Fibroblast of skin of left biceps (primary cell): ENCODE data around the gene ZFP36L1.
A peak's percentile ranks its signal among the peaks of the same experiment; 100 is the strongest.

Experiments
- DNase-seq, 2 experiments: peaks; one replicate each; pipeline ENCODE4 v3.0.0-alpha.2; 2013; ENCODE audit warnings: low read depth in 2 of 2

The ZFP36L1 gene

GRCh38 chr14:68816183-68816942, 23.5 kb upstream of the ZFP36L1 start:
- DNase-seq, result peak; percentile 82 to 86

- DNase-seq, result no peak
Observed at GRCh38 chr14:68815298-68816182, 22.7 kb upstream of the ZFP36L1 start.

- DNase-seq, result no peak
Observed at GRCh38 chr14:68814539-68815297, 21.9 kb upstream of the ZFP36L1 start.

DNA sequence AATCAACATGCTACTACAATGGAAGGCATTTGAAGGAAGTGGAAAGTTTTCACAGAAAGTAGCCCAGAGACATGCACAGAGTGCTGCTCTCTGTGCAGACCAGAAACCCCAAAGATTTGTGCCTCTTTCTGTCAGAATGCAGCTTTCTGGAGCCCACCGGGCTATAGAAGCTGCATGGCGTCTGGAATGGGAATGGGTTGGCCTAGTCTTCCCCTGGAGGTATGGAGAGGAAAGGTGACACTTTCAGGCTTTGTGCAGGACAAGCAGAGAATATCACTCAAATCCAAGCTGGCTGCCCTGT, 21.3 kb upstream of the ZFP36L1 start:
- DNase-seq, result no peak

DNA sequence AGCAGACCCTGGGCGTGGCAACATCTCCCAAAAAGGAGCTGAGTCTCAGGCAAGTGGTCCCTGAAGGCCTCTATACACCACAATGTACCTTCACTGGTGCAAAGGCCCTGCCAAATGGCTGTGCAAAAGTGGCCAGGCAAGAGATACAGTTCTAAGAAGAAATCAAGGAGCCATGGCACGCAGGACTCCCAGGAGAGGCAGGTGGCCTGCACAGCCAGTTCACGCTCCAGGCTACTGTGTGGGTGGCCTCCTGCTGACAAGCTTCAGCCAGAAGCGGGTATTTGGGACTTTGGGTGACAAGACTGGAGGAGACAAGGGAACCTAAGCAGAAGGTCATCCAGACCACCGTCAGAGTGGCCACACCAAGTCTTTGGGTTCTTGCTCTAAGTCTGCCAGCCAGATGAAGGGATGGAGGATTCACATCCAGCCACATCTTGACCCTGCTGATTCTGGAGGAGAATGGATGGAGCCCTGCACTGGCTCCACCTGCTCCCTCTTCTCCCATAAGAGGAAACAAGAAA, 20.5 kb upstream of the ZFP36L1 start:
- DNase-seq, result no peak

DNA sequence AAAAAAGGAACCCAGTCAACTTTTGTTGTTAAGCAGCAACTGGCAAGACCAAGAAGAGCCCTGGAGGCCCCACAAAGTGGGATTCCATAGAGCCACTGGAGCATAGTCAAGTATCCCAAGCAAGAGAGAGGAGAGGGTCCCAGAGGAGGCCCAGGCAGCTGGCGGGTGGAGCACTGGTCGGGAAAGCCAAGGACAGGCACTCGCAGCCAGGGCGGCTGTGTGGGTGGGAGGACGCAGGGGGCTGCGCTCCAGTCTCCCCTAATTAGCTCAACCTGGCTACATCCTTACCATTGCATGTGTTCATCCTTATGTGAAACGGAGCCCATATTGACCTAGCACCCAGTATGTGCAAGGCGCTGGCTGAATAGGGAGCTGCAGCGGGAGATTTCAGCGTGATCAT, 18.3 kb upstream of the ZFP36L1 start:
- no peak for DNase-seq

DNA sequence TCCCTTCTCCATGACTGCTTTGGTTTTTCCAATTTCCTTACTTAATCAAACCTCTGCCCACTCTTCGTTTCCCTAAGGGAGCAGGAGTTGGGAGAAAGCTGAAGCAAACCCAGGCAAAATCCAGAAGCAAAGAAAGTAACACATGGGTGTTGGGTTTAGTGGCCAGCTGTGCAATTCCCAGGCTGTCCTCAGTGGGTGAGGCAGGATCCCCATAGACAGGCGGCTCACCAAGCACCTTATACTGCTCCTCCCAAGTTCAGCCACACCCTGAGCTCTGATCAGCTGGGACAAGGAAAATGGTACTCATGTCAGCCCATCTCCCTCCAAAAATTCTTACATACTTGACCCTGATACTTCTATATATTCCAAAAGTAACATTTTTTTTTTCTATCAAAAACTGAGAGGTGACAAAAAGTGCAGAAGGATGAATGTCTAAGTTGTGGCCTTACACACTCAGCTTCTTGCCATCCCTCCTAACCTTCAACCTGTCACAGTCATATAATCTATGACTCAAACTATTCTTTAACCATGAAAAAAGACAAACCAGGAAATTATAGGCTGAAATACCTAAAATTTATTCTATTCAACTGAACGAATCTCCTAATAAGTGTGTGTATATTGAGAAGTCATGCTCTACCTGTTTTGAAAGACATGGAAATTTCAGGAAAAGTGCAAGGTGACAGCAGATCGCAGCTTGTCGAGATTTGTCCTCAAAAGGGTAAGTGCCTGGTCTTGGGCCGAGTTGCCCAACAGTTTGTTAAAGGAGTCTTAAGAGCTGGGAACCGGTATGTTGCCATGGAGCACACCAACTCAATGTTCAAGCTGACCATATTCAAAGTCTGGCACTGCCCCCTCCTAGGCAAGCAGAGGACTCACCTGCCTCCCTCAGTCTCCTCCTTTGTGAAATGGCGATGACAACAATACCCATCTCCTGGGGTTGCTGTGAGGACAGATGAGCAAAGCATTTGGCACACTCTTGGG, 17.6 kb upstream of the ZFP36L1 start:
- no peak for DNase-seq

GRCh38 chr14:68809524-68809923, 16.7 kb upstream of the ZFP36L1 start:
- no peak for DNase-seq

- DNase-seq, result no peak
Observed at GRCh38 chr14:68808696-68809480, 16.0 kb upstream of the ZFP36L1 start.

GRCh38 chr14:68807987-68808386, 15.1 kb upstream of the ZFP36L1 start:
- no peak for DNase-seq

- DNase-seq, result no peak
Observed at GRCh38 chr14:68807148-68807600, 14.3 kb upstream of the ZFP36L1 start.

- DNase-seq, result no peak
Observed at GRCh38 chr14:68806526-68807147, 13.8 kb upstream of the ZFP36L1 start.

GRCh38 chr14:68805414-68805813, 12.5 kb upstream of the ZFP36L1 start:
- DNase-seq, result no peak

- no peak for DNase-seq
Observed at GRCh38 chr14:68801631-68802030, 8.8 kb upstream of the ZFP36L1 start.

GRCh38 chr14:68800953-68801352, 8.1 kb upstream of the ZFP36L1 start:
- no peak for DNase-seq

DNA sequence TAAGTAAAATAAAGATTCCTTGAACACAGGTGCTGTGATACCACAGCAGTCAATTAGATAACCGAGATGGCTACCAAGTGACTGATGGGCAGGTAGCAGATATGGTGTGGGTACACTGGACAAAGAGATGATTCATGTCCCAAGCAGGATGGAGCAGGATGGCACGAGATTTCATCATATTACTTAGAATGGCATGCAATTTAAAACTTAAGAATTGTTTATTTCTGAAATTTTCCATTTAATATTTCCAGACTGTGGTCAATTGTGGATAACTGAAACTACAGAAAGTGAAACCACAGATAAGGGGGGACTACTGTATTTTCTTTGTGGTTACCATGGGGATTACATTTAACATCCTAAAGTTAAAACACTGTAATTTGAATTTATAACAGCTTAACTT, 7.5 kb upstream of the ZFP36L1 start:
- DNase-seq, result no peak

GRCh38 chr14:68798621-68799020, 5.8 kb upstream of the ZFP36L1 start:
- no peak for DNase-seq

GRCh38 chr14:68797121-68797670, 4.3 kb upstream of the ZFP36L1 start:
- no peak for DNase-seq

- no peak for DNase-seq
Observed at GRCh38 chr14:68796418-68797101, 3.7 kb upstream of the ZFP36L1 start.
